A673 (cell line): ENCODE measurements around the gene STEAP3.

ENCODE experiments used
- EZH2 ChIP-seq: fragments of 200-600 bp; sonication (generic); IDR thresholded peaks from 2 replicates; pipeline ENCODE4 v1.6.1; 2017; ENCODE audit warnings: borderline replicate concordance, low read depth, mild to moderate bottlenecking, mixed read lengths, antibody characterized with exemption, low read length; ENCODE audit not compliant: poor library complexity, severe bottlenecking
- TF ChIP-seq, protein P1 (sequence below): fragments of 300-800, 200-600 bp; sonication (generic); conservative IDR thresholded peaks from 2 replicates; pipeline ENCODE4 v1.5.1; 2017; ENCODE audit warnings: low read depth, mild to moderate bottlenecking, antibody characterized with exemption, low read length, moderate library complexity, mixed read lengths

DNA sequence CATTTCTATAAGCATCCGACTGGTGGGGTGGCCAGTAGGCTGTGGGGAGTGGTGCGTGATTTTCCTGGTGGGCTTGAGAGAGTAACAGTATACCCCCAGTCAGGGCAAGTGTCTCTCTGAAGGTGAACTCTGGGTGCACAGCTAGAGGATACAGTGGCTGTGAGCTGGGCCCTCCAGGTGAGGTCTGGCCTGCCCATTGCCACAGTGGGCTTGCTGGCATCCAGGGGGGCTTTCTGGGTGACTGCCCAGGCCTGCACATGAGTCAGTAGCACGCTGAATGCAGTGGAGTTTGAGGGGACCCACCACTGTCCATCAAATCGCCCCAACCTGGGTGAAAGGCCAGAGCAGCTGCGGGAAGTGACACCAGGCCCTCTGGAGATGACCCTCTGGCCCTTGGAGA is 4.5 kb downstream of the STEAP3 start:
- TF ChIP-seq, protein P1, sequence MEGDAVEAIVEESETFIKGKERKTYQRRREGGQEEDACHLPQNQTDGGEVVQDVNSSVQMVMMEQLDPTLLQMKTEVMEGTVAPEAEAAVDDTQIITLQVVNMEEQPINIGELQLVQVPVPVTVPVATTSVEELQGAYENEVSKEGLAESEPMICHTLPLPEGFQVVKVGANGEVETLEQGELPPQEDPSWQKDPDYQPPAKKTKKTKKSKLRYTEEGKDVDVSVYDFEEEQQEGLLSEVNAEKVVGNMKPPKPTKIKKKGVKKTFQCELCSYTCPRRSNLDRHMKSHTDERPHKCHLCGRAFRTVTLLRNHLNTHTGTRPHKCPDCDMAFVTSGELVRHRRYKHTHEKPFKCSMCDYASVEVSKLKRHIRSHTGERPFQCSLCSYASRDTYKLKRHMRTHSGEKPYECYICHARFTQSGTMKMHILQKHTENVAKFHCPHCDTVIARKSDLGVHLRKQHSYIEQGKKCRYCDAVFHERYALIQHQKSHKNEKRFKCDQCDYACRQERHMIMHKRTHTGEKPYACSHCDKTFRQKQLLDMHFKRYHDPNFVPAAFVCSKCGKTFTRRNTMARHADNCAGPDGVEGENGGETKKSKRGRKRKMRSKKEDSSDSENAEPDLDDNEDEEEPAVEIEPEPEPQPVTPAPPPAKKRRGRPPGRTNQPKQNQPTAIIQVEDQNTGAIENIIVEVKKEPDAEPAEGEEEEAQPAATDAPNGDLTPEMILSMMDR = no peak
- TF ChIP-seq EZH2 = no peak
